CD4-positive, CD25-positive, alpha-beta regulatory T cell (primary cell): ENCODE measurements around the gene BHLHA9. TPM values are rescaled to one million over a fixed set of nuclear protein-coding genes. Genes with fewer than 3 reads are reported as not detected.

Source experiments
- ATAC-seq, 2 donors: fragments of 150-1000 bp; cut with Tn5 transposase; one replicate each; pipeline ENCODE4 v1.10.0; 2021; ENCODE audit warnings: low read depth in 2 of 2, moderate number of reproducible peaks in 2 of 2, moderate library complexity in 1 of 2
- DNase-seq, 3 donors: peaks; one replicate each; pipeline versions ENCODE4 v3.0.0 to v3.0.0-alpha.2; 2012 to 2022; ENCODE audit warnings: mixed read lengths in 1 of 3
- H3K27ac ChIP-seq: one replicate; pipeline ENCODE4 v1.7.0; 2013; ENCODE audit warnings: mild to moderate bottlenecking, low read length; ENCODE audit not compliant: insufficient read depth, poor library complexity, severe bottlenecking
- H3K27me3 ChIP-seq: one replicate; pipeline ENCODE4 v1.7.0; 2013; ENCODE audit warnings: low read length; ENCODE audit not compliant: control insufficient read depth, insufficient read depth
- H3K36me3 ChIP-seq: one replicate; pipeline ENCODE4 v1.7.0; 2013; ENCODE audit warnings: mild to moderate bottlenecking, low read length, moderate library complexity; ENCODE audit not compliant: control insufficient read depth, insufficient read depth
- H3K4me1 ChIP-seq: 2 replicates; pipeline ENCODE4 v1.7.0; 2013; ENCODE audit warnings: mild to moderate bottlenecking, low read length; ENCODE audit not compliant: insufficient read depth, control insufficient read depth, poor library complexity, severe bottlenecking
- H3K4me3 ChIP-seq: one replicate; pipeline ENCODE4 v1.7.0; 2013; ENCODE audit warnings: low read depth, mild to moderate bottlenecking, low read length, moderate library complexity
- H3K9me3 ChIP-seq, 2 experiments: 1 replicate in 1 of 2; 2 replicates in 1 of 2; pipeline ENCODE4 v1.7.0; 2013; ENCODE audit warnings: low read length in 2 of 2, mild to moderate bottlenecking in 1 of 2, moderate library complexity in 1 of 2; ENCODE audit not compliant: control insufficient read depth in 2 of 2
- H3K27ac Mint-ChIP-seq, 3 donors: one replicate each; pipeline ENCODE4 v1.8.0; 2020 to 2022; ENCODE audit warnings: mild to moderate bottlenecking in 3 of 3, mixed read lengths in 3 of 3, moderate library complexity in 2 of 3
- H3K27me3 Mint-ChIP-seq: one replicate; pipeline ENCODE4 v1.8.0; 2022; ENCODE audit warnings: mild to moderate bottlenecking, mixed read lengths
- H3K36me3 Mint-ChIP-seq: one replicate; pipeline ENCODE4 v1.8.0; 2020; ENCODE audit warnings: mixed read lengths
- H3K4me1 Mint-ChIP-seq, 4 donors: one replicate each; pipeline ENCODE4 v1.8.0; 2020 to 2022; ENCODE audit warnings: mixed read lengths in 4 of 4, mild to moderate bottlenecking in 1 of 4
- H3K4me3 Mint-ChIP-seq, 4 donors: one replicate each; pipeline ENCODE4 v1.8.0; 2020 to 2022; ENCODE audit warnings: mild to moderate bottlenecking in 4 of 4, mixed read lengths in 4 of 4, moderate library complexity in 3 of 4
- H3K9me3 Mint-ChIP-seq, 7 donors: one replicate each; pipeline ENCODE4 v1.8.0; 2020 to 2022; ENCODE audit warnings: mixed read lengths in 7 of 7, mild to moderate bottlenecking in 3 of 7, moderate library complexity in 2 of 7
- polyA plus RNA-seq, 4 donors: library from polyadenylated mRNA; unstranded; fragments of 300-500 nt; fragmentation: Illumina TruSeq; gene quantifications; one replicate each; pipeline ENCODE4 v1.2.3, GENCODE V29; 2021
- total RNA-seq: library from RNA; stranded (reverse); gene quantifications from one replicate; pipeline ENCODE4 v1.2.3, GENCODE V29; 2022

BHLHA9 gene
- total and polyA plus RNA-seq, 5 donors from 2014 or later = not detected

DNA sequence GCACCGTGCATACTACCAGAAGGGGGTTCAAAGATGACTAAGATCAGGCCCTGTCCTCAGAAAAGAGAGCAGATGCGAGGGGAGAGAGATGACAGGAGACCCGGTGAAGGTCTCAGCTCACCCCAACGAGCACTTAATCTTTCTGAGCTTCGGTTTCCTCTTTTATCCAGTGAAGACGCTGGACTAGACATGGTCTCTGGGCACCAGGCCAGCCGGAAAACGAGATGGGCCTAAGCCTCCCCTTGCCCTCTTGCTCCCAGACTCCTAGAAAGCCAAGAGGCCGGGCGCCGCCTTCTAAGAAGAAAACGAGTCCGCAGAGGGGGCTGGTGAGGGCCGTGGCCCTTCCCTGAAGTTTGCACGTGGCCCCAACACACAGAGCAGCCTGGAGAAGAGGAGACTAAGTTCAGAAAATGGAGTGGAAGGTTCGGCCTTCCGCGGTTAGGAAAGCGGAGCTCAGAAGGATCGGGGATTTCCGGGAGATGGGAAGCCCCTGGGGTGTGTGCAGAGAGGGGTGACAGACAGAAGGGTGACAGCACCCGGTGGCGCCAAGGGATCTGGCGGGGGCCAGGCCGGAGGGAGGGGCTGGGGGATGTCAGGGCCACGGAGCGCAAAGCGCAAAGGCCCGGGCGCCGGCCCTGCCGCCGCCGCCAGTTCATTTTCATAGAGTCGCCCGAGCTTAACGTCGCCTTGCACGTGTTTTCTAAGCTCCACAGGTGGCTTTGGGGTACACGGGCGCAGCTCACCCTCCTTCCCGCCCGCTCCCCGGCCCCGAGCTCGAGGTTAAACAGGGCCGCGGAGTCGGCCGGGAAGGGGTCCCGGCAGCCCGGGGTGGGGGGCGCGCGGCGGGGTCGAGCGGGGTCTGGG, 42.1 kb upstream of the BHLHA9 start:
- ATAC-seq (peak; percentile 40 to 46), DNase-seq (peak in 1 of 3 donors; percentile 13)
- Mint-ChIP-seq H3K27me3 (peaks cover 58% of the 10 kb centered on the region), H3K27ac (no peak overlapping the region), H3K36me3 (no peaks in the 10 kb centered on the region), H3K4me1 (peaks cover 0 to 18% (median 6%) of the 10 kb centered on the region in 4 donors), H3K9me3 (peaks cover 0 to 5% (median 0%) of the 10 kb centered on the region in 7 donors), H3K4me3 (peak overlapping the region; percentile 76 to 90 (median 84))
- H3K4me3 ChIP-seq = no peak overlapping the region
- peaks cover 16% of the 10 kb centered on the region for H3K27me3 ChIP-seq
- H3K36me3 ChIP-seq = no peaks in the 10 kb centered on the region
- H3K9me3 ChIP-seq = no peaks in the 10 kb centered on the region
- peaks cover 23% of the 10 kb centered on the region for H3K4me1 ChIP-seq
- H3K27ac ChIP-seq = no peak overlapping the region

- Histone ChIP-seq H3K27ac (no peak overlapping the region), H3K27me3 (peaks cover 16% of the 10 kb centered on the region), H3K4me3 (no peak overlapping the region), H3K9me3 (no peaks in the 10 kb centered on the region), H3K36me3 (no peaks in the 10 kb centered on the region), H3K4me1 (peaks cover 23% of the 10 kb centered on the region)
- Mint-ChIP-seq H3K4me1 (peaks cover 0 to 18% (median 6%) of the 10 kb centered on the region in 4 donors), H3K9me3 (peaks cover 0 to 5% (median 0%) of the 10 kb centered on the region in 7 donors), H3K27ac (no peak overlapping the region), H3K36me3 (no peaks in the 10 kb centered on the region), H3K4me3 (no peak overlapping the region), H3K27me3 (peaks cover 54% of the 10 kb centered on the region)
- no peak for ATAC-seq
- no peak for DNase-seq
Measured at GRCh38 chr17:1228781-1229348, 41.4 kb upstream of the BHLHA9 start.

- Histone ChIP-seq H3K4me1 (peaks cover 23% of the 10 kb centered on the region), H3K27ac (no peak overlapping the region), H3K36me3 (no peaks in the 10 kb centered on the region), H3K9me3 (no peaks in the 10 kb centered on the region), H3K4me3 (no peak overlapping the region), H3K27me3 (peaks cover 16% of the 10 kb centered on the region)
- ATAC-seq (peak; percentile 22 to 33), DNase-seq (peak in 2 of 3 donors; percentile 8 to 22)
- H3K27ac Mint-ChIP-seq = no peak overlapping the region
- H3K9me3 Mint-ChIP-seq = peaks cover 0 to 5% (median 0%) of the 10 kb centered on the region in 7 donors
- peaks cover 56% of the 10 kb centered on the region for H3K27me3 Mint-ChIP-seq
- H3K36me3 Mint-ChIP-seq = no peaks in the 10 kb centered on the region
- H3K4me3 Mint-ChIP-seq = peak overlapping the region in 2 of 4 donors; percentile 44 to 62
- H3K4me1 Mint-ChIP-seq = peaks cover 0 to 18% (median 6%) of the 10 kb centered on the region in 4 donors
Measured at GRCh38 chr17:1229349-1229899, 40.8 kb upstream of the BHLHA9 start.

DNA sequence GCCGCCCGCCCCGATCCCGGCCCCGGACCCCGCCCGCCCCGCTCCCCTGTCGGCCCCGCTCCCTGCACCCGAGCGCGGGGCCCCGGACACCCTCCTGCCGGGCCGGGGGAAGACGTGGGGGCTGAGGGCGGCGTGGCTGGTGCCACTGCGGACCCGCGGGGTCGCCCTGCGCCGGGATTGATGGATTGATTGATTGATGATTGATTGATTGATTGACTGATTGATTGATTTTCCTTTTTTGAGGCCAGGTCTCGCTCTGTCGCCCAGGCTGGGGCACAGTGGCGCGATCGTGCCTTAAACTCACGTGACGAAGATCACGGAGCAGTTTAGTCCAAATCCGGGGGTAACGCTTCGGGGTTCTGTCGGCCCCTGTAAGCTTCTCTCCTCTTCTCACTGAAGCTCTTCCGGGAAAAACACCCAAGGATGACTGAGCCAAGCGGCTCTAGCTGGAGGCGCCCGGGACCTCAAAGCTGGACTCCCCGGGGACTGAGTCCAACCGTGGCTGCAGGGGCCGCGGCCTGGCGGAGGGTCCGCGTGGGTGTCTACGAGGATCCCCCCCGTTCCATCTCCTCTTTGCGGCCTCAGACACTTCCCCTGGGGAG, 40.2 kb upstream of the BHLHA9 start:
- H3K27ac Mint-ChIP-seq = no peak overlapping the region
- Histone ChIP-seq H3K27ac (no peak overlapping the region), H3K4me3 (no peak overlapping the region), H3K27me3 (peaks cover 16% of the 10 kb centered on the region), H3K9me3 (no peaks in the 10 kb centered on the region), H3K4me1 (peaks cover 23% of the 10 kb centered on the region), H3K36me3 (no peaks in the 10 kb centered on the region)
- peaks cover 0 to 18% (median 6%) of the 10 kb centered on the region in 4 donors for H3K4me1 Mint-ChIP-seq
- no peaks in the 10 kb centered on the region for H3K36me3 Mint-ChIP-seq
- ATAC-seq (no peak), DNase-seq (no peak)
- H3K27me3 Mint-ChIP-seq = peaks cover 55% of the 10 kb centered on the region
- peak overlapping the region; percentile 58 to 90 (median 86) for H3K4me3 Mint-ChIP-seq
- H3K9me3 Mint-ChIP-seq = peaks cover 0 to 5% (median 0%) of the 10 kb centered on the region in 7 donors

- Mint-ChIP-seq H3K27ac (no peak overlapping the region), H3K4me1 (peaks cover 0 to 18% (median 3%) of the 10 kb centered on the region in 4 donors), H3K36me3 (no peaks in the 10 kb centered on the region), H3K27me3 (peaks cover 48% of the 10 kb centered on the region), H3K9me3 (peaks cover 0 to 5% (median 0%) of the 10 kb centered on the region in 7 donors), H3K4me3 (peak overlapping the region in 3 of 4 donors; percentile 3 to 67 (median 63))
- H3K27me3 ChIP-seq = peaks cover 11% of the 10 kb centered on the region
- H3K27ac ChIP-seq = no peak overlapping the region
- no peak for DNase-seq
- no peaks in the 10 kb centered on the region for H3K9me3 ChIP-seq
- H3K36me3 ChIP-seq = no peaks in the 10 kb centered on the region
- peaks cover 23% of the 10 kb centered on the region for H3K4me1 ChIP-seq
- ATAC-seq = no peak
- no peak overlapping the region for H3K4me3 ChIP-seq
Measured at GRCh38 chr17:1231456-1231855, 38.8 kb upstream of the BHLHA9 start.

- DNase-seq (no peak), ATAC-seq (no peak)
- H3K4me1 ChIP-seq = peaks cover 23% of the 10 kb centered on the region
- H3K4me1 Mint-ChIP-seq = peaks cover 0 to 18% (median 3%) of the 10 kb centered on the region in 4 donors
- H3K27ac ChIP-seq = no peak overlapping the region
- no peaks in the 10 kb centered on the region for H3K36me3 Mint-ChIP-seq
- H3K9me3 Mint-ChIP-seq = peaks cover 0 to 5% (median 0%) of the 10 kb centered on the region in 7 donors
- no peak overlapping the region for H3K4me3 ChIP-seq
- peaks cover 7% of the 10 kb centered on the region for H3K27me3 ChIP-seq
- H3K27ac Mint-ChIP-seq = no peak overlapping the region
- H3K9me3 ChIP-seq = no peaks in the 10 kb centered on the region
- no peaks in the 10 kb centered on the region for H3K36me3 ChIP-seq
- H3K4me3 Mint-ChIP-seq = peak overlapping the region in 2 of 4 donors; percentile 54 to 81
- H3K27me3 Mint-ChIP-seq = peaks cover 41% of the 10 kb centered on the region
Measured at GRCh38 chr17:1232331-1232730, 37.9 kb upstream of the BHLHA9 start.

DNA sequence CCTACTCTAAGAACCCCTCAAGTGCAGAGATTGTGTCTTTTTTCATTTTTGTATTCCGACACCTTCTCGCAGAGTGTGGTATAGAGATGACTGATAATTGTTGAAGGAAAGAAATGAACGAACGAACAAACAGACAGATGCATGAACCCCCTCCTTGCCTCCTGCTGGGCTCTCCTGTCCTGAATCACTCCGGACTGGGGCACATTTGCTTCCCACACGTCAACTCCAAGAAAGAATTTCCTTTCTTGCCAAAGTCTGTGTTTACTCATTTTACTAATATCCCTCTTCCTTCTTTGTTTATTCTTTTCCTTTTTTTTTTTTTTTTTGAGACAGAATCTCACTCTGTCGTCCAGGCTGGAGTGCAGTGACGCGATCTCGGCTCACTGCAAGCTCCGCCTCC, 37.5 kb upstream of the BHLHA9 start:
- H3K36me3 Mint-ChIP-seq = no peaks in the 10 kb centered on the region
- Histone ChIP-seq H3K27me3 (peaks cover 4% of the 10 kb centered on the region), H3K4me3 (no peak overlapping the region), H3K27ac (no peak overlapping the region), H3K9me3 (no peaks in the 10 kb centered on the region), H3K4me1 (peaks cover 23% of the 10 kb centered on the region), H3K36me3 (no peaks in the 10 kb centered on the region)
- peaks cover 0 to 15% (median 3%) of the 10 kb centered on the region in 4 donors for H3K4me1 Mint-ChIP-seq
- peak overlapping the region in 1 of 4 donors; percentile 81 for H3K4me3 Mint-ChIP-seq
- peaks cover 37% of the 10 kb centered on the region for H3K27me3 Mint-ChIP-seq
- ATAC-seq (no peak), DNase-seq (no peak)
- H3K9me3 Mint-ChIP-seq = peaks cover 0 to 5% (median 0%) of the 10 kb centered on the region in 7 donors
- no peak overlapping the region for H3K27ac Mint-ChIP-seq
